Natural killer cell (primary cell): Measurements from ENCODE around the gene COL4A3. TPM values are rescaled to one million over a fixed set of nuclear protein-coding genes. Genes with fewer than 3 reads are reported as not detected.

ENCODE experiments used
- ATAC-seq, 3 donors: fragments of 150-1000 bp in 2 of 3; fragments of 200-7000 bp in 1 of 3; cut with Tn5 transposase; 1 replicate in 1 of 3; 2 replicates in 2 of 3; pipeline ENCODE4 v1.10.0; 2021; ENCODE audit warnings: mild to moderate bottlenecking in 2 of 3, moderate library complexity in 2 of 3
- DNase-seq, 2 donors: peaks; one replicate each; pipeline versions ENCODE4 v3.0.0 to v3.0.0-alpha.2; 2013 to 2021; ENCODE audit warnings: mixed read lengths in 1 of 2
- H3K27ac ChIP-seq: one replicate; pipeline ENCODE4 v1.5.1; 2013; ENCODE audit warnings: mild to moderate bottlenecking, low read length
- H3K27me3 ChIP-seq: one replicate; pipeline ENCODE4 v1.6.1; 2013; ENCODE audit warnings: low read length; ENCODE audit not compliant: control insufficient read depth, insufficient read depth
- H3K36me3 ChIP-seq: one replicate; pipeline ENCODE4 v1.6.1; 2013; ENCODE audit warnings: low read length; ENCODE audit not compliant: control insufficient read depth, insufficient read depth
- H3K4me1 ChIP-seq: one replicate; pipeline ENCODE4 v1.6.1; 2013; ENCODE audit warnings: low read length; ENCODE audit not compliant: control insufficient read depth, insufficient read depth
- H3K4me3 ChIP-seq: one replicate; pipeline ENCODE4 v1.5.1; 2013; ENCODE audit warnings: low read length
- H3K9me3 ChIP-seq: one replicate; pipeline ENCODE4 v1.6.1; 2013; ENCODE audit warnings: low read length; ENCODE audit not compliant: control insufficient read depth, insufficient read depth
- H3K27ac Mint-ChIP-seq, 2 donors: one replicate each; pipeline ENCODE4 v1.8.0; 2022; ENCODE audit warnings: mild to moderate bottlenecking in 2 of 2, mixed read lengths in 2 of 2, moderate library complexity in 1 of 2
- H3K27me3 Mint-ChIP-seq, 2 donors: one replicate each; pipeline ENCODE4 v1.8.0; 2022; ENCODE audit warnings: low read depth in 2 of 2, mixed read lengths in 2 of 2
- H3K36me3 Mint-ChIP-seq: one replicate; pipeline ENCODE4 v1.8.0; 2022; ENCODE audit warnings: mixed read lengths
- H3K4me1 Mint-ChIP-seq, 2 donors: one replicate each; pipeline ENCODE4 v1.8.0; 2022; ENCODE audit warnings: mixed read lengths in 2 of 2
- H3K4me3 Mint-ChIP-seq: one replicate; pipeline ENCODE4 v1.8.0; 2022; ENCODE audit warnings: mild to moderate bottlenecking, moderate library complexity, mixed read lengths
- H3K9me3 Mint-ChIP-seq, 2 donors: one replicate each; pipeline ENCODE4 v1.8.0; 2022; ENCODE audit warnings: mixed read lengths in 2 of 2
- CTCF ChIP-seq: fragments of 200-600 bp; IDR thresholded peaks from one replicate; pipeline ENCODE4 v1.8.0; 2022; ENCODE audit warnings: antibody characterized with exemption
- WGBS: methylation state at CpG from one replicate; pipeline ENCODE4 v1.1.7; 2013; ENCODE audit warnings: missing lambda C conversion rate; ENCODE audit not compliant: insufficient coverage; 5-methylcytosine and 5-hydroxymethylcytosine counted together
- intact Hi-C: fragments of 100-400 bp; cut with micrococcal nuclease; formaldehyde crosslinking; loops from one replicate; pipeline ENCODE4 v1.14.2; 2022
- total RNA-seq, 4 donors: library from RNA; stranded (reverse); fragments of 120-200 nt in 1 of 4; gene quantifications; one replicate each; pipeline versions ENCODE4 v1.2.3 to v1.2.4, GENCODE V29; 2013 to 2022

Gene COL4A3
- total RNA-seq, 3 donors from 2014 or later (not counting 1 experiment from before 2014, with no cell fraction given) = 0.45 to 1.8 (median 1.0) TPM

GRCh38 chr2:227152093-227152766, 12.2 kb upstream of the COL4A3 start:
- H3K4me3 ChIP-seq = no peak overlapping the region
- H3K36me3 Mint-ChIP-seq = no peaks in the 10 kb centered on the region
- H3K9me3 Mint-ChIP-seq = no peaks in the 10 kb centered on the region
- no peak overlapping the region for H3K27ac ChIP-seq
- no peak overlapping the region for H3K4me3 Mint-ChIP-seq
- no peak overlapping the region for H3K27ac Mint-ChIP-seq
- intact Hi-C loops = no loop called here
- DNase-seq (no peak), ATAC-seq (no peak)
- whole genome bisulfite sequencing = 95% methylated on average over 2 of the region's 2 CpGs
- no peaks in the 10 kb centered on the region for H3K27me3 ChIP-seq
- H3K36me3 ChIP-seq = no peaks in the 10 kb centered on the region
- H3K4me1 Mint-ChIP-seq = no peaks in the 10 kb centered on the region
- TF ChIP-seq CTCF = no peak
- no peaks in the 10 kb centered on the region for H3K4me1 ChIP-seq
- peaks cover 13 to 14% of the 10 kb centered on the region in 2 donors for H3K27me3 Mint-ChIP-seq
- H3K9me3 ChIP-seq = no peaks in the 10 kb centered on the region

- Mint-ChIP-seq H3K36me3 (no peaks in the 10 kb centered on the region), H3K27ac (no peak overlapping the region), H3K9me3 (no peaks in the 10 kb centered on the region), H3K27me3 (peaks cover 13 to 14% of the 10 kb centered on the region in 2 donors), H3K4me3 (no peak overlapping the region), H3K4me1 (no peaks in the 10 kb centered on the region)
- H3K4me3 ChIP-seq = no peak overlapping the region
- no peak for DNase-seq
- no peaks in the 10 kb centered on the region for H3K27me3 ChIP-seq
- WGBS = 85% methylated on average over 4 of the region's 4 CpGs
- H3K4me1 ChIP-seq = no peaks in the 10 kb centered on the region
- no peak for ATAC-seq
- intact Hi-C loops = no loop called here
- no peaks in the 10 kb centered on the region for H3K9me3 ChIP-seq
- TF ChIP-seq CTCF = no peak
- H3K36me3 ChIP-seq = no peaks in the 10 kb centered on the region
- no peak overlapping the region for H3K27ac ChIP-seq
These were observed 11.1 kb upstream of the COL4A3 start for GRCh38 chr2:227153307-227153706.

- Histone ChIP-seq H3K4me1 (no peaks in the 10 kb centered on the region), H3K27ac (no peak overlapping the region), H3K27me3 (no peaks in the 10 kb centered on the region), H3K36me3 (no peaks in the 10 kb centered on the region), H3K4me3 (no peak overlapping the region), H3K9me3 (no peaks in the 10 kb centered on the region)
- Mint-ChIP-seq H3K27ac (no peak overlapping the region), H3K9me3 (no peaks in the 10 kb centered on the region), H3K4me1 (no peaks in the 10 kb centered on the region), H3K4me3 (no peak overlapping the region), H3K27me3 (peaks cover 13 to 16% of the 10 kb centered on the region in 2 donors), H3K36me3 (no peaks in the 10 kb centered on the region)
- ATAC-seq (no peak), DNase-seq (no peak)
- WGBS = 90% methylated on average over 3 of the region's 4 CpGs
- no peak for TF ChIP-seq CTCF
- intact Hi-C loops = no loop called here
These were observed 10.5 kb upstream of the COL4A3 start for GRCh38 chr2:227153758-227154486.
